ENCODE results near the gene PPFIA4.
A peak's percentile ranks its signal among the peaks of the same experiment; 100 is the strongest.
"Not testable (repeated sequence)": the region's sequence is repeated elsewhere in the genome, so short reads cannot be mapped to it uniquely, and the experiment has no call there.

The PPFIA4 gene

GRCh38 chr1:203017692-203018091 is 8.6 kb upstream of the PPFIA4 start:
- DNase-seq (ENCODE audit: low read depth): no peak
- no peak overlapping the region for H3K4me3 ChIP-seq (ENCODE audit: low read depth, low read length)

GRCh38 chr1:203022855-203023254 is 3.4 kb upstream of the PPFIA4 start:
- H3K4me3 ChIP-seq (ENCODE audit: low read depth, low read length); DNase-seq (ENCODE audit: low read depth): not testable (repeated sequence)

More at GRCh38 chr1:203017692-203018091, 8.6 kb upstream of the PPFIA4 start:
- no peak for TF ChIP-seq CTCF (IDR thresholded peaks at IDR 0.05; ENCODE audit: control insufficient read depth, extremely low read depth, insufficient read depth)

DNA sequence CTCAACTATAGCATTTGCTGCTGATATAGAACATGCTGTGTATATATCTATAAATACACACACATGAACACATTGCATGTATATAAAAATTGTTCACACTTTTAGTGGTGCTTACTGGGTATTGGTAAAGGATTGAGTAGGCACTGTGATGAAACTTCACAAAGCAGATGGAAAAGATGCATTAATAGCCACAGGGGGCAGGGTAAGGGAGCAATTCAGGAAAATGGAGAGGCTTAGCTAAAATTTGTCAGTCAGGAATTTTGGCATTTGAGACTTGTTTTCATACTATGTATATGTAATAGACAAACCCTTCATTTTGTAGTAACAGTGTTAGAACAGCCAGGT is 633 bp upstream of the PPFIA4 start:
- no peak overlapping the region for H3K4me3 ChIP-seq (ENCODE audit: low read depth, low read length)
- DNase-seq (ENCODE audit: low read depth): no peak
- no peak for TF ChIP-seq CTCF (IDR thresholded peaks at IDR 0.05; ENCODE audit: control insufficient read depth, extremely low read depth, insufficient read depth)

- peak overlapping the region; percentile 88 for H3K4me3 ChIP-seq (ENCODE audit: low read depth, low read length)
- TF ChIP-seq CTCF (IDR thresholded peaks at IDR 0.05; ENCODE audit: control insufficient read depth, extremely low read depth, insufficient read depth): no peak
- no peak for DNase-seq (ENCODE audit: low read depth)
Measured at GRCh38 chr1:203026666-203027663, 674 bp downstream of the PPFIA4 start.

- no peak for DNase-seq (ENCODE audit: low read depth)
- peak overlapping the region; percentile 88 for H3K4me3 ChIP-seq (ENCODE audit: low read depth, low read length)
- TF ChIP-seq CTCF (IDR thresholded peaks at IDR 0.05; ENCODE audit: control insufficient read depth, extremely low read depth, insufficient read depth): no peak
Measured at GRCh38 chr1:203028067-203028783, 1.9 kb downstream of the PPFIA4 start.

DNA sequence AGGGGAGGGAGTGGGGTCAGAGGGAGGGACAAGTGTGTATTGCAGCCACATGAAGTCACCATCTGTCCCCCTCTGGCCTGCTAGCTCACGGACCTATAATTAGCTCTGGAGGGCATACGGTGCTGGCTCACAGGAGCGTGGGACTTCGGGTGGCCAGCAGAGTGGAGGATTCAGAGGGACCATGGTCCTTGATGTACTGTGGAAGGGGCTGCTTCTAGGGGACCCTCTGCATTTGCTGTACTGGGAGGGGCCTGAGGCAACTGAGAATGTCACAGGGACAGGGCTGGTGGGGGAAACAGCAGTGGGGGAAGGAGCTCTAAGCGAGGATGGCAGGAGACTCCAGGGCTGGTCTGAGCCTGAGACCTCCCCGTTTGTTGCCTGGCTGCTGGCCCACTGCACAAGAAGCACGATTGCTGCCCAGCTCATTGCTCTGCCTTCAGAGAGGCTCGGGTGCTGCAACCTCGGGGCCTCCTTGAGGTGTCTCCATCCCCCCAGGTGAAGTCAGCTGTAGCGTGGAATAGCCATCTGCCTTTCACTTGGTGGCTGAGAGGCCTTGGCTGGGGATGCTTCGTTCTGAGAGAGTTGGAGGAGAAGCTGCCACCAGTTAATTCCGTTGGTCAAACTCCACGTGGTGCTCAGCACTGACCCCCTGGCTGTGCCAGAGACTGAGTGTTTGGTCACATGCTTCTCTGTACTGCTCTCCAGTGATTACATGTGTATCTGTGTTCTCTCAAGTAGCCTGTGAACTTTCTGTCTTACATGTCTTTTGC is 2.7 kb downstream of the PPFIA4 start:
- no peak for DNase-seq (ENCODE audit: low read depth)
- H3K4me3 ChIP-seq (ENCODE audit: low read depth, low read length): no peak overlapping the region

More for the DNA sequence above, 2.7 kb downstream of the PPFIA4 start:
- TF ChIP-seq CTCF (IDR thresholded peaks at IDR 0.05; ENCODE audit: control insufficient read depth, extremely low read depth, insufficient read depth): no peak

Data from LNCaP clone FGC (cell line).